Right ventricle myocardium superior (tissue), 1 donor: Measurements from ENCODE around the gene PRPF40A. TPM values are rescaled to one million over a fixed set of nuclear protein-coding genes. Genes with fewer than 3 reads are reported as not detected.

Experiments used
- ATAC-seq: fragments of 200-7000 bp; cut with Tn5 transposase; one replicate; pipeline ENCODE4 v1.9.1; 2020; ENCODE audit warnings: mild to moderate bottlenecking; ENCODE audit not compliant: poor library complexity
- DNase-seq: peaks from one replicate; pipeline ENCODE4 v3.0.0-alpha.2; 2020
- intact Hi-C: fragments of 100-400 bp; cut with DNase I; formaldehyde crosslinking; loops from one replicate; pipeline ENCODE4 v1.11.2; 2022
- total RNA-seq: library from RNA; stranded (reverse); fragmentation: NEBNext Ultra II Directional; extraction: Animal tissue kit (Norgen Biotek cat#: 25700); gene quantifications from one replicate; pipeline ENCODE4 v1.2.1, GENCODE V29; 2021
- donor health status: DM: no; HTN: yes; CAD: no; lungs with severe emphysema.

PRPF40A gene
- total RNA-seq, 1 donor from 2014 or later, result 28.4 TPM

DNA sequence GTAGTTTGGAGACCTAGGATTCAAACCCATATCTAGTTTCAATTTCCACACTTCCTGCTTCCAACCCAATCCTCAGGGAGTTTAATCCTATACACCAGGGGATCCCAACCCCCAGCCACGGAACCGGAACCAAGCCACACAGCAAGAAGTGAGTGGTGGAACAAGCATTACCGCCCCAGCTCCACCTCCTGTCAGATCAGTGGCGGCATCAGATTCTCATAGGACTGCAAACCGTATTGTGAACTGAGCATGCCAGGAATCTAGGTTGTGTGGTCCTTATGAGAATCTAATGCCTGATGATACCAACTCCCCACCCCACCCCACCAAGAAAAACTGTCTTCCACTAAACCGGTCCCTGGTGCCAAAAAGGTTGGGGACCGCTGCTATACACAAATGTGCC, 52.5 kb downstream of the PRPF40A start:
- DNase-seq, result no peak
- intact Hi-C loops, result no loop called here
- ATAC-seq, result no peak

DNA sequence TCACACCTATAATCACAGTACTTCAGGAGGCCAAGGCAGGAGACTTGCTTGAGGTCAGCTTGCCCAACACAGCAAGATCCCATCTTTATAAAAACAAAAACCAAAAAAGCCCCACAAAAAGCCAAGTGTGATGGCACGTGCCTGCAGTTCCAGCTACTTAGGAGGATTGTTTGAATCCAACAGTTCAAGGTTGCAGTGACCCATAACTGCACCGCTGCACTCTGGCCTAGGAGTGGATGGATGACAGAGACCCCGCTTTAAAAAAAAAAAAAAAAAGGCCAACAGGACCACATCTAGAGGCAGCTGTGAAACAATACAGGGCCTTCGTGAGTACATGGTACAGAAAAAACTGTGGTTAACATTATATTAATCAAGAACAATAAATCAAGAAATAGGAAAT, 56.2 kb downstream of the PRPF40A start:
- DNase-seq (no peak), ATAC-seq (no peak)
- intact Hi-C loops, result no loop called here

DNA sequence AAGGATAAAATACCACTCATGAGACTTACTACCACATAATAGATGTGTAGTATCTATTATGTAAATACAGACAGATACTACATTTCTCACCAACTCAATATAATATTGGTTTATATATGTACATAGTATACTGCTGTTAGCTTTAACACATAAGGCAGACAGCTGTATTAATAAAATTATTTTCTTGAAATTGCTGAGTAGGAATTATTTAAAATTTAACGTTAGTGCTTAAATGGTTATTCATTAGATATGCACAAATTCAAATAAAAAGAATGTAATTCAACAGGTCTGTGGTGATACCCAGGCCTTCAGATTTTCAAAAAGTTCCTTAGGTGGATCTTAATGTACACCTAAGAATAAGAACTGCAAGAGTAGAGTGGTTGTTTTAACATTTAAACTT, 59.0 kb downstream of the PRPF40A start:
- intact Hi-C loops, result no loop called here
- ATAC-seq (no peak), DNase-seq (no peak)

DNA sequence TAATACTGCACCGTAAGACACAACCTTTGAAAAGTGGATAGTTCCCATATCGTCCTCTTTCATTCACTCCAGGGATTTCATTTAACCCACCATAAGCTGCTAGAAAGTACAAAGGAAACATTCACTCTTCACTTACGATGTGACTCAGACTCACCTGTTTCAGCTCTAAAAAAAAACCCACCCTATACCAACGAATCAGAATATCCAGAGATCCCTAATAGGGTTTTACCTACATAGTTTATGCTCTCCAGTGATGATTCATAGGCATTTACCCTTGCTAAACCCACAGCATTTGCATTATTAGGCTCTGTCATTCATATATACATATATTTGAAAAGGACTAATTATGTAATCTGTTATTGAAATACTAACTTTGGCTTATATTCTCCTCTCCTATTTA, 60.2 kb downstream of the PRPF40A start:
- intact Hi-C loops, result no loop called here
- ATAC-seq, result no peak
- no peak for DNase-seq

GRCh38 chr2:152655880-152656279, 61.4 kb downstream of the PRPF40A start:
- no peak for DNase-seq
- intact Hi-C loops, result no loop called here

DNA sequence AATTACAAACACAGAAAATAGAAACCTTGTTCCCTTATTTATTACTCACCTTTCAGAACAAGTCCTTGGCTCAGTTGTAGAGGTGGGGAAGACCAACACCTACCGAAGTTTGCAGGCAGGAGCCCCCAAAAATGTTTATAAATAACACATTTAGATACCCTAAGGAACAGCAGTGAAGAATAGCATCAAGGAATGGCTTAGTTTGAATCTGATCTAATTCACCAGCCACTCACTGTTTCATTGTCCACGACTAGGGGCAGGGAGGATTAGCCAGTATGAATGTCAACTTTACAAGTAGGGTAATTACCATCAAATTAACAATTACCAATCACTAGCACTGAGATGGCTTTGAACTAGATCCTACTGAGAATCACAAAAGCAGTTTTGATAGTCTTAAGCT, 65.4 kb downstream of the PRPF40A start:
- no peak for DNase-seq
- no peak for ATAC-seq
- intact Hi-C loops, result no loop called here

More at GRCh38 chr2:152655880-152656279, 61.4 kb downstream of the PRPF40A start:
- no peak for ATAC-seq

GRCh38 chr2:152650768-152651371, 66.4 kb downstream of the PRPF40A start:
- no peak for DNase-seq
- ATAC-seq, result no peak
- intact Hi-C loops, result no loop called here

DNA sequence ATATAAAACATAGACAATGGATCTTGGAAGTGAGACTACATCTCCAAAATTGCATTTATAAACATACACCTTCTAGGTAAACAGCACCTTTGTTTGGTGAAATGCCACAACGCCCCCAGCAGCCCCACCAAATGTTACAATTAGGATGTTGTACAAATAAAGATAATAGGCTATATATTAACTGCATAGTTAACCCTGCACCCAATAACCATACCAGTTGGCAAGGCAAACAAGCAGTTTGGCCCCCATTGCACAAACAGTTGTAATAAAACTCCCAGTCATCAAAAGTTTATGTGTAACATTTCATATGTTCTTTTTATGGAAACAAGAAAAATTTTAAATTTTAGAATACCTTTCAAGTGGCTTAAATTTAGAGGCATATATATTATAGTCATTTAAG, 67.3 kb downstream of the PRPF40A start:
- ATAC-seq (no peak), DNase-seq (no peak)
- intact Hi-C loops, result no loop called here

- intact Hi-C loops, result no loop called here
- DNase-seq, result no peak
- peak; percentile 44 for ATAC-seq
Observed at GRCh38 chr2:152648336-152648735, 68.9 kb downstream of the PRPF40A start.

GRCh38 chr2:152647552-152647951, 69.7 kb downstream of the PRPF40A start:
- intact Hi-C loops, result no loop called here
- ATAC-seq, result peak; percentile 88

GRCh38 chr2:152646775-152647174, 70.5 kb downstream of the PRPF40A start:
- intact Hi-C loops, result no loop called here
- ATAC-seq, result peak; percentile 9
- no peak for DNase-seq

More at GRCh38 chr2:152647552-152647951, 69.7 kb downstream of the PRPF40A start:
- peak; percentile 83 for DNase-seq

GRCh38 chr2:152646264-152646663, 71.0 kb downstream of the PRPF40A start:
- no peak for DNase-seq
- intact Hi-C loops, result no loop called here
- no peak for ATAC-seq

DNA sequence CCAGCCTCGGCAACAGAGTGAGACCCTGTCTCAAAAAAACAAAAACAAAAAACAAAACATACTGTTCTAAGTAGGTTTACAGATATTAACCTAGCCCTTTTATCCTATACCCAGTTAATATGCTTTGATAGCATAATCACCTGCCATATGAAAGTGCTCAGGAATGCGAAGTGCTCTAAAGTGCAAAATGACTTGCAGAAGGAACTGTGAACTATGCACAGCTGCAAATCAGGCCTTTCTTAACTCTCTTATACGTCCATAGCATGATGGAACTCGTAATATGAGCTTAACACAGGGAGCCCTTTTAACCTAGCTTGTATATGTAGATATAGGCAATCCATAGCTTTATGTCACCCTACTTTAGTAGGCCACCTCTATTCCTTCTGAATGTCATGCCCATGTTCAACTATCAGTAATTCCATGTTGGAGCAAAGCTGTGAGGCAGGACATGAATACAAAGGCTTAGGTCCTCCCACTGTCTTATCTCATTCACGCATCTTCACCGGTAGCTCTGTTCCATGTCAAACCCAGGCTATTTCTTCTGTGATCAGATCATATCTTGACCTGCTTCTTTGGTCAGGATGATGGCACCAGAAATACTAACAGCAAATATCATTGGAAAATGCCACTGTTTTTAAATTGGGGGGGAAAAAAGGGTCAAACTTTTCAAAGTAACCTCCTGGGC, 72.9 kb downstream of the PRPF40A start:
- no peak for DNase-seq
- intact Hi-C loops, result no loop called here
- no peak for ATAC-seq

DNA sequence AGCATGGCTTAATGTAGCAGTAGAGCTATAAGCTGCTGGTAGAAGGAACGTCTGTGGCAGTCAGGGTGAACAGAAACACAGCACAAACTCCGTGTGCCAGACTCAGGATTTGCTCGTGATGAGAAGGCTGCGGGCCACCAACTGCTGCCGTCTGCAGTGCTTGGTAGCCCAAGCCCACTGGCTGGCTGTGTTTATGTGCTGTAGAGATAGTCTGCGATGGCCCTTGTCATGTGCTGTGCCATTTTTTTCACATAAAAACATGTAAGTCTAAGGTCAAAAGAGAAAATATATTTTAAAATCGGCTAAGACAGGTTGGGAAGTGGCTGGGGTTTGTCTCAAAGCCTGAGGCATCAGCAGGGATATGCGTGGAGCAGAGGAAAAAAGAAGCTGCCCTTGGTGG, 78.7 kb downstream of the PRPF40A start:
- DNase-seq (no peak), ATAC-seq (no peak)
- intact Hi-C loops, result loop anchor here (5.0 to 10.0 kb wide), 2 partner anchors 446 to 604 kb away; no protein-coding TSS in a partner anchor

GRCh38 chr2:152638056-152638455, 79.2 kb downstream of the PRPF40A start:
- no peak for DNase-seq
- no peak for ATAC-seq
- intact Hi-C loops, result loop anchor here (5.0 to 10.0 kb wide), 2 partner anchors 446 to 603 kb away; no protein-coding TSS in a partner anchor

- ATAC-seq (no peak), DNase-seq (no peak)
- intact Hi-C loops, result loop anchor here (5.0 to 10.0 kb wide), 2 partner anchors 445 to 602 kb away; no protein-coding TSS in a partner anchor
Observed at GRCh38 chr2:152637251-152637650, 80.0 kb downstream of the PRPF40A start.

DNA sequence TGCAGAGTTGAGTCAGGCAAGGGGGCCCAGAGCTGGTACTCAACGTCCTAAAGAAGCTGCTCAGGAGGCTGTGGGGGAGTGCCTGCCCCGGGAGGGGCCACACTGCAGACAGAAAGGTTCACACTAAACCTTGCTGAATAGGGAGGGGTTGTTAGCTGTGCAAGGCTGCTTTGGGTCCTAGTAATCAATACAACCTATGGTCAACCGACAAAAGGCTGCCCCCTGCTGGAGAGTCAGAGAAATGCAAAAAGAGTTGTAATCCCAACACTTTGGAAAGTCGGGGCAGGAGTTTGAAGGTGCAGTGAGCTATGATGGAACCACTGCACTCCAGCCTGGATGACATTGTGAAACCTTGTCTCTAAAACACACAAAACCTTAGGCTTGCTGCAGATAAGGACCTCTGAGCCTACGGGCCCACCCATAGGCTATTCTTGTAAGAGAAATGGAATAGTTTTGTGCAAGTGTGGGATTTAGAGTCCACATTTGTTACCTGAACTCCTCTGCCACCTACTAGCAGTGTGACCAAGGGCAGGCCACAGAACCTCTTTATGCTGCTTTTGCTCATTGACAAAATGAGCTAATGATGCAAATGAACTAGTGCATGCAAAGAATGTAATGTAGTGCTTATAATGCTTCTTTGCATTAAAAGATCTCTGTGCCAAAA, 81.5 kb downstream of the PRPF40A start:
- intact Hi-C loops, result loop anchor here (5.0 to 10.0 kb wide), 2 partner anchors 443 to 601 kb away; no protein-coding TSS in a partner anchor
- ATAC-seq, result peak; percentile 77
- peak; percentile 53 for DNase-seq

DNA sequence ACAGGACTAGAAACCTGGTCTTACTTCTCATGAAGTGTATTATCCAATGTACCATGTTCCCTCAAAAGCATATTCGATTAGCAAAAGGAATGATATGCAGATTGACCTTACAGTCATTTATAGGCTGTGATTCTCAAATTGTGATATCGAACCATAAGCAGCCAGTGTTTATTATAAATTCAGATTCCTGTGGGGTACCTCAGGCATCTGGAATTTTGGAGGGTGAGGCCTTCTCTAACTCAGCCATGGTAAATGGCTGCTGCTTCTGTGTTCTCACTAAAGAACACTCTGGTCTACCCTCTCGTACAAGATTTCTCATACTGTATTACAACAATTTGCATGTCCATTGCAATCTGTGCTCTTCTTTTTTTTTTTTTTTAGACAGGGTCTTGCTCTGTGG, 84.5 kb downstream of the PRPF40A start:
- intact Hi-C loops, result loop anchor here (10.0 kb wide), 1 partner anchor 598 kb away; no protein-coding TSS in a partner anchor

DNA sequence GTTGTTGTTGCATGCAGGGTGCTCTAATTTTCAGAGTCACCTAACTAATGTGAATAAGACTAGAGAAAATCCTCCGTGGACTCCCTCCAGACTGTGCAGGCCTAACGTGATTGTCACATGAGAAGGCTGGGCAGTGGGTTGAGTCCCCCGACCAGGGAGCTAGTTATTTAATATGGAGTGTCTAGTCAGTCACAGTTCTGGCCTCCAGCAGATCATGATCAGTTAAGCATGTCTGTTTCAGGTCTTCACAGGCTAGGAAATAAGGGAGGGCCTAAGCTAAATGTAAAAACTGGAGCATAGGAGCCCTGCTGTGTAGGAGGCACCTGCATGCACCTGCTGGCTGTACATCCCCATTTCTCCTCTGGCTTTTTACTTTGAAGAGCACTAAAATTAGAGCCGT, 86.8 kb downstream of the PRPF40A start:
- ATAC-seq (no peak), DNase-seq (no peak)
- intact Hi-C loops, result loop anchor here (10.0 kb wide), 1 partner anchor 596 kb away; no protein-coding TSS in a partner anchor

More for the DNA sequence above, 84.5 kb downstream of the PRPF40A start:
- ATAC-seq (no peak), DNase-seq (no peak)

DNA sequence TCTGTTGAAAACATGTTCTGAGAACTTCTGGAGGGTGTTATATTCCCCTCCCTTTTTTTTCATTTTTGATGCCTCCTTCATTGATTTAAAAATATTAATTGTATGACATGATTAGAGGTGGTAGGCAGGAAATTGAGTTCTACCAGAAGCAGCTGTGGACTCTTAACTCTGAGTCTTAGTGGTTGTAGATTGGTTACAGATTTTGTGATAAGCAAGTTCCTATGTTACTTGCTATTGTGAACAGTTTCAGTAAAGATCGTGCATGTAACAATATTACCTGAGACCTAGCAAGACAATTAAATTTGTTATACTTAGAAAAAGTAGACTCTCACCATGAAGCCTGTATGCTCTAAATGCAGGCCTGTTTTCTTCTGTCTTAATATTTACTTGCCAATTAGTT, 88.1 kb downstream of the PRPF40A start:
- DNase-seq (no peak), ATAC-seq (no peak)
- intact Hi-C loops, result no loop called here
